Neural cell (in vitro differentiated cells): ENCODE results near the gene GNG12. TPM values are rescaled to one million over a fixed set of nuclear protein-coding genes. Genes with fewer than 3 reads are reported as not detected.

Experiments
- H2AFZ ChIP-seq: fragments of 200-600, 300-800 bp; sonication (generic), shearing (Covaris generic); 2 replicates; pipeline ENCODE4 v1.6.0; 2014; ENCODE audit warnings: low read depth, mild to moderate bottlenecking, antibody characterized with exemption, low read length, moderate library complexity
- H3F3A ChIP-seq: fragments of 200-600 bp; shearing (Covaris generic); 2 replicates; pipeline ENCODE4 v1.6.1; 2016; ENCODE audit warnings: mild to moderate bottlenecking, moderate library complexity, mixed read lengths, antibody characterized with exemption, low read length; ENCODE audit not compliant: insufficient read depth, poor library complexity, severe bottlenecking
- H3K27ac ChIP-seq: fragments of 200-600, 300-800 bp; sonication (generic), shearing (Covaris generic); 2 replicates; pipeline ENCODE4 v1.5.1; 2014; ENCODE audit warnings: mild to moderate bottlenecking, low read length, moderate library complexity
- H3K27me3 ChIP-seq: fragments of 300-800, 200-600 bp; sonication (generic), shearing (Covaris generic); 2 replicates; pipeline ENCODE4 v1.6.0; 2014; ENCODE audit warnings: mild to moderate bottlenecking, low read depth, low read length, moderate library complexity; ENCODE audit not compliant: insufficient read depth
- H3K36me3 ChIP-seq: fragments of 300-800, 200-600 bp; sonication (generic), shearing (Covaris generic); 2 replicates; pipeline ENCODE4 v1.5.1; 2014; ENCODE audit warnings: mild to moderate bottlenecking, antibody characterized with exemption, low read length, moderate library complexity; ENCODE audit not compliant: insufficient read depth
- H3K4me2 ChIP-seq: fragments of 300-800, 200-600 bp; sonication (generic), shearing (Covaris generic); 2 replicates; pipeline ENCODE4 v1.6.0; 2014; ENCODE audit warnings: mild to moderate bottlenecking, low read length
- H3K4me3 ChIP-seq: fragments of 300-800, 200-600 bp; sonication (generic), shearing (Covaris generic); 2 replicates; pipeline ENCODE4 v1.5.1; 2014; ENCODE audit warnings: mild to moderate bottlenecking, low read length, moderate library complexity
- H3K79me2 ChIP-seq: fragments of 200-600 bp; shearing (Covaris generic); replicated peaks from 2 replicates; pipeline ENCODE4 v1.6.0; 2014; ENCODE audit warnings: mild to moderate bottlenecking, low read length, moderate library complexity; ENCODE audit not compliant: insufficient read depth
- H3K9ac ChIP-seq: fragments of 300-800, 200-600 bp; sonication (generic), shearing (Covaris generic); 2 replicates; pipeline ENCODE4 v1.6.1; 2016; ENCODE audit warnings: mild to moderate bottlenecking, low read length, mixed read lengths
- H3K9me2 ChIP-seq: fragments of 200-600 bp; shearing (Covaris generic); 2 replicates; pipeline ENCODE4 v1.6.1; 2016; ENCODE audit warnings: mild to moderate bottlenecking, low read length, mixed read lengths; ENCODE audit not compliant: insufficient read depth
- H3K9me3 ChIP-seq: fragments of 200-600, 300-800 bp; sonication (generic), shearing (Covaris generic); 2 replicates; pipeline ENCODE4 v1.6.1; 2016; ENCODE audit warnings: mild to moderate bottlenecking, mixed run types, low read length, moderate library complexity, mixed read lengths
- H4K20me1 ChIP-seq: fragments of 200-600 bp; shearing (Covaris generic); 2 replicates; pipeline ENCODE4 v1.6.1; 2016; ENCODE audit warnings: mild to moderate bottlenecking, mixed run types; ENCODE audit not compliant: insufficient read depth
- EP300 ChIP-seq: fragments of 450-650 bp; conservative IDR thresholded peaks from 2 replicates; pipeline ENCODE4 v1.6.1; 2014; ENCODE audit warnings: antibody characterized with exemption, mild to moderate bottlenecking, moderate library complexity; ENCODE audit not compliant: poor library complexity, severe bottlenecking
- EZH2 ChIP-seq: fragments of 200-600, 300-800 bp; shearing (Covaris generic), sonication (generic); IDR thresholded peaks from 2 replicates; pipeline ENCODE4 v1.6.1; 2014; ENCODE audit warnings: antibody characterized with exemption, low read length, borderline replicate concordance, mild to moderate bottlenecking; ENCODE audit not compliant: insufficient read depth, poor library complexity, severe bottlenecking
- MXI1 ChIP-seq: fragments of 450-650 bp; conservative IDR thresholded peaks from 2 replicates; pipeline ENCODE4 v1.6.1; 2014; ENCODE audit warnings: antibody characterized with exemption, mild to moderate bottlenecking; ENCODE audit not compliant: poor library complexity, severe bottlenecking
- POLR2AphosphoS5 ChIP-seq: IDR thresholded peaks from 2 replicates; pipeline ENCODE4 v1.6.1; 2012
- RAD21 ChIP-seq: fragments of 450-650 bp; conservative IDR thresholded peaks from 2 replicates; pipeline ENCODE4 v1.6.1; 2014; ENCODE audit warnings: antibody characterized with exemption, mild to moderate bottlenecking, moderate library complexity
- SMC3 ChIP-seq: fragments of 450-650 bp; conservative IDR thresholded peaks from 2 replicates; pipeline ENCODE4 v1.6.1; 2014; ENCODE audit warnings: antibody characterized with exemption, mild to moderate bottlenecking, moderate library complexity; ENCODE audit not compliant: poor library complexity
- TAF1 ChIP-seq: IDR thresholded peaks from 2 replicates; pipeline ENCODE4 v1.6.1; 2012; ENCODE audit warnings: low read depth
- polyA plus RNA-seq: library from polyadenylated mRNA; depleted of rRNA; stranded (reverse); fragments of >200 nt; gene quantifications from 2 replicates; pipeline ENCODE4 v1.2.3, GENCODE V29; 2014
- TF ChIP-seq, protein P1 (sequence below): fragments of 450-650 bp; IDR thresholded peaks from 2 replicates; pipeline ENCODE4 v1.5.1; 2014; ENCODE audit warnings: antibody characterized with exemption, mild to moderate bottlenecking, moderate library complexity; ENCODE audit not compliant: poor library complexity, severe bottlenecking
- TF ChIP-seq, protein P2 (sequence below): IDR thresholded peaks from 2 replicates; pipeline ENCODE4 v1.6.1; 2012; ENCODE audit warnings: borderline replicate concordance

Gene GNG12
- polyA plus RNA-seq, 1 donor from 2014 or later, result 0.35 TPM

DNA sequence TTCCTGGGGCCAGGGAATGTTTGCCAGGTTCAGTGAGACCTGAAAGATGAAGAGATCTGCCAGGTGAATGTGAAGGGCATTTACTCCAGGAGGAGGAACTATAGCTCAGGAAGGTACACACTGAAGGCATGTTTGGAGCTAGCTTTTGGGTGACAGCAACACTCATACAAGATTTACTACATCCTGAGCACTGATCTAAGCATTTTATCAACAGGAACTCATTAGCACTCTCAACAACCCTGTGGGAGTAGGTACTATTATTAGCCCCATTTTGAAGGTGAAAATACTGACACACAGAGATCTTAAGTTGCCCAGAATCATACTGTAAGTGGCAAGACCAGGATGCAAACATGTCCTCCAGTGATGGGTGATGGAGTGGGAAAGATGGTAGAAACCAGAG is 141.6 kb downstream of the GNG12 start:
- Histone ChIP-seq H3K27me3 (no peaks in the 10 kb centered on the region), H3K4me2 (no peak overlapping the region), H3F3A (no peaks in the 10 kb centered on the region), H3K4me3 (no peak overlapping the region), H3K27ac (no peak overlapping the region), H3K36me3 (no peaks in the 10 kb centered on the region), H4K20me1 (no peaks in the 10 kb centered on the region), H3K9ac (no peak overlapping the region), H3K9me2 (no peaks in the 10 kb centered on the region), H3K9me3 (no peaks in the 10 kb centered on the region), H3K79me2 (peaks cover 8% of the 10 kb centered on the region), H2AFZ (no peak overlapping the region)
- TF ChIP-seq POLR2AphosphoS5 (no peak), TAF1 (no peak), SMC3 (no peak)
- TF ChIP-seq, protein P1, sequence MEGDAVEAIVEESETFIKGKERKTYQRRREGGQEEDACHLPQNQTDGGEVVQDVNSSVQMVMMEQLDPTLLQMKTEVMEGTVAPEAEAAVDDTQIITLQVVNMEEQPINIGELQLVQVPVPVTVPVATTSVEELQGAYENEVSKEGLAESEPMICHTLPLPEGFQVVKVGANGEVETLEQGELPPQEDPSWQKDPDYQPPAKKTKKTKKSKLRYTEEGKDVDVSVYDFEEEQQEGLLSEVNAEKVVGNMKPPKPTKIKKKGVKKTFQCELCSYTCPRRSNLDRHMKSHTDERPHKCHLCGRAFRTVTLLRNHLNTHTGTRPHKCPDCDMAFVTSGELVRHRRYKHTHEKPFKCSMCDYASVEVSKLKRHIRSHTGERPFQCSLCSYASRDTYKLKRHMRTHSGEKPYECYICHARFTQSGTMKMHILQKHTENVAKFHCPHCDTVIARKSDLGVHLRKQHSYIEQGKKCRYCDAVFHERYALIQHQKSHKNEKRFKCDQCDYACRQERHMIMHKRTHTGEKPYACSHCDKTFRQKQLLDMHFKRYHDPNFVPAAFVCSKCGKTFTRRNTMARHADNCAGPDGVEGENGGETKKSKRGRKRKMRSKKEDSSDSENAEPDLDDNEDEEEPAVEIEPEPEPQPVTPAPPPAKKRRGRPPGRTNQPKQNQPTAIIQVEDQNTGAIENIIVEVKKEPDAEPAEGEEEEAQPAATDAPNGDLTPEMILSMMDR, result no peak

DNA sequence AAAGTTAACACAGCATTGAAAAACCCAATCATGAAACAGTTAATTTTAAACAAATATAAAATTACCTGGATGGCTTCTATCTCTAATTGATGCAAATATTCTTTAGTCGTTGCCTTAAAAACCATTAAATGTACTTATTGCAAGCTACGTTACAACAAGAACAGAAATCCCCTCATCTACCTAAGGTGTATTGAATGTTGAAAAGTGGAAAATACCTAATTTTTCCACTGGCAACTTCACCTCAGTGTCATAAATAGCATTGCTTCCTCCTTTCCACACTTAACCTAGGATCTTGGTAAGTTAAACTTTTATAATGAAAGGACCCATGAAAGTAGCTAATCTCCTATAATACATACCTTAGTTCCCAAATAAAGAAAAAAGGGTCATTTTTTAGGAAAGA is 142.9 kb downstream of the GNG12 start:
- H3K4me2 ChIP-seq, result no peak overlapping the region
- H3K4me3 ChIP-seq, result no peak overlapping the region
- no peaks in the 10 kb centered on the region for H3K27me3 ChIP-seq
- no peak overlapping the region for H2AFZ ChIP-seq
- no peaks in the 10 kb centered on the region for H3F3A ChIP-seq
- H3K9ac ChIP-seq, result no peak overlapping the region
- no peaks in the 10 kb centered on the region for H3K9me2 ChIP-seq
- no peaks in the 10 kb centered on the region for H3K36me3 ChIP-seq
- H4K20me1 ChIP-seq, result no peaks in the 10 kb centered on the region
- TF ChIP-seq, protein P2, sequence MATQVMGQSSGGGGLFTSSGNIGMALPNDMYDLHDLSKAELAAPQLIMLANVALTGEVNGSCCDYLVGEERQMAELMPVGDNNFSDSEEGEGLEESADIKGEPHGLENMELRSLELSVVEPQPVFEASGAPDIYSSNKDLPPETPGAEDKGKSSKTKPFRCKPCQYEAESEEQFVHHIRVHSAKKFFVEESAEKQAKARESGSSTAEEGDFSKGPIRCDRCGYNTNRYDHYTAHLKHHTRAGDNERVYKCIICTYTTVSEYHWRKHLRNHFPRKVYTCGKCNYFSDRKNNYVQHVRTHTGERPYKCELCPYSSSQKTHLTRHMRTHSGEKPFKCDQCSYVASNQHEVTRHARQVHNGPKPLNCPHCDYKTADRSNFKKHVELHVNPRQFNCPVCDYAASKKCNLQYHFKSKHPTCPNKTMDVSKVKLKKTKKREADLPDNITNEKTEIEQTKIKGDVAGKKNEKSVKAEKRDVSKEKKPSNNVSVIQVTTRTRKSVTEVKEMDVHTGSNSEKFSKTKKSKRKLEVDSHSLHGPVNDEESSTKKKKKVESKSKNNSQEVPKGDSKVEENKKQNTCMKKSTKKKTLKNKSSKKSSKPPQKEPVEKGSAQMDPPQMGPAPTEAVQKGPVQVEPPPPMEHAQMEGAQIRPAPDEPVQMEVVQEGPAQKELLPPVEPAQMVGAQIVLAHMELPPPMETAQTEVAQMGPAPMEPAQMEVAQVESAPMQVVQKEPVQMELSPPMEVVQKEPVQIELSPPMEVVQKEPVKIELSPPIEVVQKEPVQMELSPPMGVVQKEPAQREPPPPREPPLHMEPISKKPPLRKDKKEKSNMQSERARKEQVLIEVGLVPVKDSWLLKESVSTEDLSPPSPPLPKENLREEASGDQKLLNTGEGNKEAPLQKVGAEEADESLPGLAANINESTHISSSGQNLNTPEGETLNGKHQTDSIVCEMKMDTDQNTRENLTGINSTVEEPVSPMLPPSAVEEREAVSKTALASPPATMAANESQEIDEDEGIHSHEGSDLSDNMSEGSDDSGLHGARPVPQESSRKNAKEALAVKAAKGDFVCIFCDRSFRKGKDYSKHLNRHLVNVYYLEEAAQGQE, result no peak
- TF ChIP-seq, protein P1, result no peak
- TF ChIP-seq EZH2 (no peak), POLR2AphosphoS5 (no peak), TAF1 (no peak), EP300 (no peak), SMC3 (no peak), RAD21 (no peak), MXI1 (no peak)
- peaks cover 8% of the 10 kb centered on the region for H3K79me2 ChIP-seq
- no peak overlapping the region for H3K27ac ChIP-seq
- H3K9me3 ChIP-seq, result no peaks in the 10 kb centered on the region
